Fibroblast of lung (primary cell): ENCODE results near the gene AKAP9. TPM values are rescaled to one million over a fixed set of nuclear protein-coding genes. Genes with fewer than 3 reads are reported as not detected.
"Not testable (repeated sequence)": the region's sequence is repeated elsewhere in the genome, so short reads cannot be mapped to it uniquely, and the experiment has no call there.

Experiments
- DNase-seq, 2 donors: peaks; one replicate each; pipeline versions ENCODE4 v3.0.0 to v3.0.0-alpha.2; 2010; ENCODE audit warnings: low read depth in 2 of 2
- H2AFZ ChIP-seq: 2 replicates; pipeline ENCODE4 v1.5.1; 2012; ENCODE audit warnings: low read length, control low read depth, inconsistent platforms
- H3K27ac ChIP-seq: 2 replicates; pipeline ENCODE4 v1.5.1; 2011; ENCODE audit warnings: low read length, control low read depth; ENCODE audit not compliant: insufficient read depth
- H3K27me3 ChIP-seq: 2 replicates; pipeline ENCODE4 v1.5.1; 2011; ENCODE audit warnings: mild to moderate bottlenecking, low read length; ENCODE audit not compliant: control insufficient read depth, insufficient read depth
- H3K36me3 ChIP-seq: 2 replicates; pipeline ENCODE4 v1.5.1; 2011; ENCODE audit warnings: low read length; ENCODE audit not compliant: control insufficient read depth, insufficient read depth
- H3K4me1 ChIP-seq: 2 replicates; pipeline ENCODE4 v1.5.1; 2011; ENCODE audit warnings: low read length; ENCODE audit not compliant: control insufficient read depth, insufficient read depth; ENCODE audit errors: extremely low read depth
- H3K4me2 ChIP-seq: 2 replicates; pipeline ENCODE4 v1.5.1; 2011; ENCODE audit warnings: low read length, control low read depth; ENCODE audit not compliant: insufficient read depth; ENCODE audit errors: extremely low read depth
- H3K4me3 ChIP-seq, 4 experiments: fragments of 200-600 bp in 1 of 4; sonication (generic) in 1 of 4; replicated peaks in 1 of 4; 2 replicates each; pipeline ENCODE4 v1.5.1; 2011 to 2016; ENCODE audit warnings: low read length in 4 of 4, low read depth in 3 of 4, mild to moderate bottlenecking in 3 of 4, control low read depth in 2 of 4, inconsistent platforms in 1 of 4, mixed read lengths in 1 of 4; ENCODE audit not compliant: insufficient read depth in 1 of 4; ENCODE audit errors: control extremely low read depth in 1 of 4
- H3K79me2 ChIP-seq: 2 replicates; pipeline ENCODE4 v1.5.1; 2012; ENCODE audit warnings: mild to moderate bottlenecking, low read length, inconsistent platforms; ENCODE audit not compliant: control insufficient read depth, insufficient read depth
- H3K9ac ChIP-seq: 2 replicates; pipeline ENCODE4 v1.5.1; 2011; ENCODE audit warnings: mild to moderate bottlenecking, low read length, control low read depth; ENCODE audit not compliant: insufficient read depth
- H3K9me3 ChIP-seq: 2 replicates; pipeline ENCODE4 v1.5.1; 2012; ENCODE audit warnings: low read depth, low read length; ENCODE audit not compliant: control insufficient read depth, insufficient read depth
- H4K20me1 ChIP-seq: 2 replicates; pipeline ENCODE4 v1.5.1; 2011; ENCODE audit warnings: low read length; ENCODE audit not compliant: control insufficient read depth, insufficient read depth; ENCODE audit errors: extremely low read depth
- CTCF ChIP-seq, 2 donors: IDR thresholded peaks in 1 of 2; conservative IDR thresholded peaks in 1 of 2; 1 replicate in 1 of 2; 2 replicates in 1 of 2; pipeline ENCODE4 v1.5.1; 2011 to 2012; ENCODE audit warnings: low read length in 2 of 2, control low read depth in 1 of 2, inconsistent platforms in 1 of 2, low read depth in 1 of 2, mild to moderate bottlenecking in 1 of 2
- EZH2 ChIP-seq: IDR thresholded peaks from 2 replicates; pipeline ENCODE4 v1.5.1; 2012; ENCODE audit warnings: low read length, control low read depth, mild to moderate bottlenecking; ENCODE audit errors: missing control alignments
- polyA plus RNA-seq, 2 donors: library from polyadenylated mRNA; depleted of rRNA in 1 of 2; stranded (reverse) in 1 of 2; unstranded in 1 of 2; fragments of >200 nt; gene quantifications; 2 replicates each; pipeline ENCODE4 v1.2.1, GENCODE V29; 2011 to 2012; ENCODE audit warnings: missing spikeins in 1 of 2
- total RNA-seq: library from RNA; depleted of rRNA; stranded (reverse); fragments of >200 nt; gene quantifications from 2 replicates; pipeline ENCODE4 v1.2.1, GENCODE V29; 2014

The AKAP9 gene
- total and polyA plus RNA-seq, 2 donors (not counting 1 experiment from before 2014, with no cell fraction given): 16.6 to 46.6 TPM

- Histone ChIP-seq H3K36me3 (no peaks in the 10 kb centered on the region), H3K9ac (no peak overlapping the region), H3K4me3 (no peak overlapping the region), H3K4me1 (no peaks in the 10 kb centered on the region), H3K4me2 (no peak overlapping the region), H3K27me3 (no peaks in the 10 kb centered on the region), H3K27ac (no peak overlapping the region), H3K9me3 (no peaks in the 10 kb centered on the region), H3K79me2 (peaks cover 14% of the 10 kb centered on the region), H4K20me1 (no peaks in the 10 kb centered on the region), H2AFZ (no peak overlapping the region)
- DNase-seq: peak; percentile 22 to 29
- TF ChIP-seq CTCF (conservative IDR thresholded peaks at IDR 0.05 in 1 of 2, IDR thresholded peaks at IDR 0.05 in 1 of 2; ENCODE audit: low read depth in 1 of 2, low read length in 2 of 2): peak in 1 of 2 donors; percentile 10
- TF ChIP-seq EZH2: no peak
These were observed 13.0 kb downstream of the AKAP9 start for GRCh38 chr7:91953618-91954017.

- not testable (repeated sequence) for H4K20me1 ChIP-seq, DNase-seq
- peaks cover 11% of the 10 kb centered on the region for H3K79me2 ChIP-seq
These were observed 15.8 kb downstream of the AKAP9 start for GRCh38 chr7:91956464-91956863.

GRCh38 chr7:91957232-91957631 lies 16.6 kb downstream of the AKAP9 start:
- Histone ChIP-seq H2AFZ (no peak overlapping the region), H3K4me1 (no peaks in the 10 kb centered on the region), H3K9me3 (no peaks in the 10 kb centered on the region), H3K79me2 (peaks cover 11% of the 10 kb centered on the region), H3K27ac (no peak overlapping the region), H4K20me1 (no peaks in the 10 kb centered on the region), H3K27me3 (no peaks in the 10 kb centered on the region), H3K4me2 (no peak overlapping the region), H3K4me3 (no peak overlapping the region), H3K36me3 (no peaks in the 10 kb centered on the region), H3K9ac (no peak overlapping the region)
- DNase-seq: no peak
- TF ChIP-seq EZH2: no peak
- no peak for TF ChIP-seq CTCF (conservative IDR thresholded peaks at IDR 0.05 in 1 of 2, IDR thresholded peaks at IDR 0.05 in 1 of 2; ENCODE audit: low read depth in 1 of 2, low read length in 2 of 2)

More at GRCh38 chr7:91956464-91956863, 15.8 kb downstream of the AKAP9 start:
- H3K4me1 ChIP-seq, H3K9me3 ChIP-seq, H3K9ac ChIP-seq, H3K4me3 ChIP-seq, H3K27ac ChIP-seq, H3K27me3 ChIP-seq, H3K4me2 ChIP-seq, H2AFZ ChIP-seq, H3K36me3 ChIP-seq: not testable (repeated sequence)
